ENCODE measurements around the gene GMPS.
"Not testable (repeated sequence)": the region's sequence is repeated elsewhere in the genome, so short reads cannot be mapped to it uniquely, and the experiment has no call there.

Gene GMPS

GRCh38 chr3:155872904-155873646, 2.6 kb downstream of the GMPS start:
- DNase-seq: no peak

DNA sequence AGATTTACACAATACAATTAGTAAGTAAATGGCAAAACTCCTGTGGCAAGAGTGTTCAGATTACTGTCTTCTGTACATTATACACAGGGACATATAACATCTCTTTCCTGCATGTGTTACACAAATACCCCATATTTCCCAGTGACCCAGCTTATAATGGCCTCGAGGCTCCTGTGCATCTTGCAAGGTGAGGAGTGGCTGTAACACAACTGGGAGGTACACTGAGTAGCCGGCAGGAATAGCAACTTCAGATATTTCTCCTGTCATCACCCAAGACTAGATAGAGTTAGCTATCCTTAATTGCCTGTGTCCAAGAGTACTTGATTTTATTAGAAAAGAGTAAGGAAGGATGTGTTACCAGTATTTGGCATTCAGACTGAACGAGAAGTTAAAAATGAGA, 5.6 kb downstream of the GMPS start:
- peak; percentile 66 for DNase-seq

DNA sequence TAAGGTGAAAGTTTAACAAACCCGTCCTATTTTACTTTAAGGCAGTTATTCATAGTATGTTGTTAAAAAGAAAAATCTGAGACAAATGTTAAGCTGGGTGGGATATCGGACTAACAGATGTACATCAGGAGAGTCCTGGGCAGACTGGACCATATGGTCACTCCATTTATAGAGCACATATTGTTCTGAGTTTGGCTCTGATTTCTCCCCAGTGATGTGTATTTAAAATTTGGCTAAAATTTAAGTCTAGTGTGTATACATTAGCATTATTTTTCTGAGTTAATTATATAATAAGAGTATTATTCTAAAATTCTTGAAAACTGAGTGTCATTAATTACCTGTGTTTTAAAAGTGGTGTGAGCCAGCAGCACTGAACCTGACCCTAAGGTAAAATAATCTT, 6.1 kb downstream of the GMPS start:
- DNase-seq: peak; percentile 66

DNA sequence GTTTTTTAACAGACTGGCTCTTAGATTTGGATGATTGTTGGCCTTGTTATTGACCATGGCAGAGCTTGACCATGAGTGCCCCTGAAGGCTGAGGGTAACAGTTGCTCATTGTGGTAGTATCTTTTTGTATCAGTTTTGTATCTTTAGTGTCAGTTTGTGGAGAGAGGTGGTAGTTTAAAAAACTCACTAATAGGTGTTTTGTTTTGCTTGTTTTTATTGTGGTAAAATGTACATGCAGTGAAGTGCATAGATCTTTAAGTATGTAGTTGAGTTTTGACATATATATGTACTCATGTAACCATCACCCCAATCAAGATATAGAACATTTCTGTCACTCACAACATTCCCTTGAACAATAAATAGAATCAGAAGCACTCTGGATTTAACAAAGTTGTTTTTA, 9.8 kb downstream of the GMPS start:
- no peak for DNase-seq

- DNase-seq: no peak
These were observed 13.8 kb downstream of the GMPS start for GRCh38 chr3:155884292-155884691.

GRCh38 chr3:155885292-155885691, 14.8 kb downstream of the GMPS start:
- no peak for DNase-seq

GRCh38 chr3:155886348-155886747, 15.9 kb downstream of the GMPS start:
- DNase-seq: not testable (repeated sequence)

GRCh38 chr3:155886915-155887314, 16.5 kb downstream of the GMPS start:
- no peak for DNase-seq

DNA sequence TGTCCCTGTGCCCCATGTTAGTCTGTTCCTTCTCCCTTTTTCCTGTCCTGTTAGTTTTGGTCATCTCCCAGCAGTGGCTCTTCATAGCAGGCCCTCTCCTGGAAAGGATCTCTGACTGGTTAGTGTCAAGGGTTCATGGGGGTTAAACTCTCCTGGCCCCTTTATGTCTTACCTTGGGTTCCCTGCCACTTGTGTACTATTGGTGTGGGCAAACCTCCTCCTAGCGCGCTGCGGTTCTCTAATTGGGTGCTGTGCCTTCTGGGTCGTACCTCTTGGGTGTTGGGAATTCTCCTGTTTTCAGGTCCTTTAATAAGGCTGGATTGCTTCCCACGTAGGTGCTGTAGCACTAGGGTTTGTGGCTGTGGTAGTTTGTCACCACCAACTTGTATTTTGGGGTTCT, 18.8 kb downstream of the GMPS start:
- no peak for DNase-seq

- DNase-seq: no peak
These were observed 19.5 kb downstream of the GMPS start for GRCh38 chr3:155889952-155890351.

GRCh38 chr3:155890671-155891190, 20.3 kb downstream of the GMPS start:
- DNase-seq: no peak

- DNase-seq: no peak
These were observed 20.9 kb downstream of the GMPS start for GRCh38 chr3:155891321-155891720.

DNA sequence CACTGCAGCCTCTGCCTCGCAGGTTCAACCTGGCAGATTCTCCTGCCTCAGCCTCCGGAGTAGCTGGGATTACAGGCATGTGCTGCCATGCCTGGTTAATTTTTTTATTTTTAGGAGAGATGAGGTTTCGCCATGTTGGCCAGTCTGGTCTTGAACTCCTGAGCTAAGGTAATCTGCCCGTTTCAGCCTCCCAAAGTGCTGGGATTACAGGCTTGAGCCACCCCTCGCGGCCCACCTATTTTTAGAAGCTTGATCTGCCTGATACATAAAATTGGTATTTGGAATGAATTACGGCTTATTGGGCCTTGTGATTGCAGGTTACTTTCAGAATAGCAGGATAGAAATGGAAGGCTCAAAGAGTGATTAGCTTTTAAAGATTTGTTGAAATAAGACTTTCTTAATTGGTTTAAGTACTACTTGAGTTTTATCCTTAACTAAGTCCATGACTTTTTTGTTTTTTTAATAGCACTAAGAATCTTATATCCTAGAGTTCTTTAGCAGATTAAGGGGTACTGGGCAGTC, 25.0 kb downstream of the GMPS start:
- DNase-seq: no peak

DNA sequence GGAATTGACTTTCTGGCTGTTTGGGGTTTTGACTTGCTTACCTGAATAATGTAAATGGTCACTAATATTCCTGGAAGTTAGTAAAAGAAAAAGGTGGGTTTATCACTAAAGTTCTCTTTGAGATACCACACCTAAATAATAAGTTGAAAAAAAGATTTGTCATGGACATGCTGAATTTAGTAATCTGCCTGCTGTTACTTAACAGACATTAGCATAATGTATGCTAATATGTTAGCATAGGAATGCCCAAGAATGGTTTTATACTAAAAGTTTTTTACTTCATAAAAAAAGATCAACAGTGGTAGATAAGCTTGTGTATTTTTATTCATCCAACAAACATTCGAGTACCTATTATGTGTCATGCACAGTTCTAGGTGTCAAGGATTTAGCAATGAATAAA, 36.5 kb downstream of the GMPS start:
- DNase-seq: no peak

GRCh38 chr3:155908086-155908485, 37.6 kb downstream of the GMPS start:
- DNase-seq: no peak

- DNase-seq: no peak
These were observed 38.2 kb downstream of the GMPS start for GRCh38 chr3:155908605-155909004.

DNA sequence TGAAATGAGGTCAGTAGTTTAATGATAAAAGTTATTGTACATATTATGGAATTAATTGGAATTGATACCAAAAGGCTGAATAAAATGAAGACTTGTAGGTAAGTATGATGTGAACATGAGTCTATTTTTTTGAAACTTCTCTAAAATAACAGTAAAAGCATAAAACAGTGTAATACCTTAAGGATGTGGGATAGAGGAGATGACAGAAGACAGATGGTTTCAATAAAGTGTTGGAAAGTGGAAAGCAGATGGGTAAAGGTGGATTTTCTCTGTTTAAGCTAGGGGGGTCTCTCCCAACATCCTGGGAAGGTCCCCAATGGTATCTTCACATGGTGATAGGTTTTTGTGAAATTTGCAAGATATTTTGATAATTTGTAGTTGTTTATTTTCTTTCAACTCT, 41.6 kb downstream of the GMPS start:
- no peak for DNase-seq

GRCh38 chr3:155912579-155913190, 42.2 kb downstream of the GMPS start:
- no peak for DNase-seq

DNA sequence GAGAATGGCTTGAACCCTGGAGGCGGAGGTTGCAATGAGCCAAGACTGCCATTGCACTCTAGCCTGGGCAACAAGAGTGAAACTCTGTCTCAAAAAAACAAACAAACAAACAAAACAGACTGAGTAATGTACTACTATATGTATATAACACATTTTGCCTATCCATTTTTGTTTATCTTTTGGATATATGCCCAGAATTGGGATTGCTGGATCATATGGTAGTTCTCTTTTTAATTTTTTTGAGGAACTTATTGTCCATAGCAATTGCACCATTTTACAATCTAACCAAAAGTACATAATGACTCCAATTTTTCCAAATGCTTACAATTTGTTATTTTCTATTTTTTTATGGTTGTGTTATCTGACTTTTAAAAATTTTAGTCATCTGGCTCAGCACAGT, 47.3 kb downstream of the GMPS start:
- DNase-seq: no peak

DNA sequence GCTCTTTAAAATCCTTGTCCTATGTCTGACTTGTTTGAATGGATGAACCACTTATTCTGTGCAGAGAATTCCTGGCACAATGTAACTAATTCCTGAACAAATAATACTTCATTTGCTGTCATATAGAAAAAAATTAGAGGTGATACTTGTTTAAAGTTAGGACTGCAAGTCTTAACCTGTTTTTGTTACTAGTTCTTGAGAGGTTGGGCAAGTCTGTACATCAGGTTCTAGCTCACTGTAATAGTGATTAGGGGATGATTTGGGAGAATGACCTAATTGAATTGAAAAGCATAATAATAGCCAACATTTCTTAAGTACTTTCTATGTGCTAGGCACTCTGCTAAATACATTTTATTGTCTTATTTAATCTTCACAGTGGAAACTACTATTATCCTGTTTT, 49.3 kb downstream of the GMPS start:
- DNase-seq: no peak

- DNase-seq: no peak
These were observed 51.0 kb downstream of the GMPS start for GRCh38 chr3:155921486-155921885.

GRCh38 chr3:155934230-155934629, 63.8 kb downstream of the GMPS start:
- no peak for DNase-seq

DNA sequence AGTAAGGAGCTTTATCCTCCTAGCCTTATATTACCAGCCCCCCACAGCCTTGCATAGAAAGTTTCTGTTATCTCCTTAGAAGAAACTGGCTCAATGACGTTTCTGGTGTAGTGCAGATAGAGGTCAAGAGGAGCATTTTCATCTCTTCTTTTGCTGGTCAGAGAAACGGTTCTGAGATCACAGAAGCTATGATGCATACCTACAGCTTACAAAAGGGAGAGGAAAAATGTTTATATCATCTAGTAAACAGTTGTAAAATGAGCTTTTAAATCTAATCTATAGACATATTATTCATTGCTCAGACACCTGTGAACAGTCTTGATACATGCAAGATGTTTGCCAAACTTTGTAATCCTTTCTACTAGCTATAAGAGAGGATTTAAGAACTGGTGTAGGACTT, 68.0 kb downstream of the GMPS start:
- DNase-seq: no peak

DNA sequence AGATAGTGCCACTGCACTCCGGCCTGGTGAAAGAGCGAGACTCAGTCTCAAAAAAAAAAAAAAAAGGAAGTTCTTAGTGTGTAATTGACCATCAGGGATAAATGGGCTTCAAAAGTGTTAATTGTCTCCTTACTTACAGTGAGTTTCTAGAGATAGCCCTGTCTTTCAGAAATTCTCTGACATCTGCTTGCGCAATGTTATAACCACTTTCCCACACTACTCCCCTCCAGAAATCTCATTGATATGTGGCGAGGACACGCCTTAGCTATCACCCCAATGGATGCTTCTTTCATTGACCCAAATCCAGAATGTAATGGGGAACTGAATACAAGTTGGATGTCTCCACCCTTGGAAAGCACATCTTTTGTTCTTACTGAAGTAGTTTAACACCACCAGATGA, 70.9 kb downstream of the GMPS start:
- DNase-seq: no peak

DNA sequence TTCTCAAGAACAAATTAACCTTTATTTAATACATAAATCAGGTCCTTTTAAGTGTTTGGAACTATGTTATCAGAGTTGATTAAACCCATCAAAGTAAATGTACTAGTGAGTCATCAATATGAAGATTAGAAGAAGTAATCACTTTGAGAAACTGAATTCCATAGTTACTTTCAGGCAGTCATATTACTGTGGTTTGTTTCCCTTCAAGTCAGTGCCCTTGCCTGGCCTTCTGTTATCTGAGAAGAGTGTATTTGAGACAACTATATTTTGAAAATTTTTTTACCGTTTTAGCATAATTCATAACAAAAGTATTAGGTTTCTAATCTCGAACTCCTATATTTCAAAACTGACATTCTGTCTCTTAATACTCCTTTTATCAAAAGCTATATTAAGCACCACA, 73.6 kb downstream of the GMPS start:
- no peak for DNase-seq
